Endometrial microvascular endothelial cells (primary cell): Measurements from ENCODE around the gene ITIH3. TPM values are rescaled to one million over a fixed set of nuclear protein-coding genes. Genes with fewer than 3 reads are reported as not detected.

Source experiments
- in situ Hi-C: cut with HindIII; loops from 2 replicates; pipeline ENCODE4 v1.10.0; 2017; ENCODE audit warnings: low sequenced_read_pairs, low pct_unique_long_range_greater_than_20kb; ENCODE audit errors: inconsistent ontology term
- total RNA-seq: library from RNA; depleted of rRNA; stranded (reverse); fragments of >200 nt; gene quantifications from one replicate; pipeline ENCODE4 v1.2.3, GENCODE V29; 2015; ENCODE audit errors: inconsistent ontology term

Gene ITIH3
- total RNA-seq, 1 donor from 2014 or later: not detected

DNA sequence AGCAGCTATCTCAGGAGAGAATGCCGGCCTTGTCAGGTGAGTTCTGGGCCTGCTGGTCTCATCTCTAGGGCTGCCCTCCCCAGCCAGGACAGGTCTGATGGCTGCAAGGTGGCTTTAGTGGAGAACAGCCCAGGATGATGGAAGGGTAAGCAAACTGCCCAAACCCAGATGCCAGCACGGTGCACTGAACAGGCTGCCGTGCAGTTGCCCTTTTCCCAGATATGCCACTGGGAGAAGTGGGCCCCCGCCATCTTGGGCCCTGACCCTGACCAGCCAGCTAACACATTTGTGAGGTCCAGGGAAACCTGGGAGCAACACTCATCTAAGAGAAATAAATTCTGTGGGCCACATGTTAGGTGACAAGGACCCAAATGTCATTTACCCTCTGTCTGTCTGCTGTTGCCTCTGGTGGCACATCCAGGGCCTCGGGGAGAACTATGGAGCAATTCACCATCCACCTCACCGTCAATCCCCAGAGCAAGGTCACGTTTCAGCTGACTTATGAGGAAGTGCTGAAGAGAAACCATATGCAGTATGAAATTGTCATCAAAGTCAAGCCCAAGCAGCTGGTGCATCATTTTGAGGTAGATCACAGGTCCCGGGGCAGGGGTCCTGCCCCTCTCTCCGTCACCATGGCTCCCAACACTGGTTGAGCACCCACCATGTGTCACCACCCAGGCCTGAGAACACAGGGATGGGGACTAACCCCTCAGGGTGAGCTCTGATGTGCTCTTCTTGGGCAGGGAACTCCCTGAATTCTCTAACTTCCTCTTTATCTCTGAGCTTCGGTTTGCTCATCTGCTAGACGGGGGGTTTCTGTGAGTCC, 15.4 kb upstream of the ITIH3 start:
- in situ Hi-C loops: no loop called here

- in situ Hi-C loops: no loop called here
Observed at GRCh38 chr3:52779837-52780585, 14.6 kb upstream of the ITIH3 start.

GRCh38 chr3:52781741-52782140, 12.9 kb upstream of the ITIH3 start:
- in situ Hi-C loops: no loop called here

DNA sequence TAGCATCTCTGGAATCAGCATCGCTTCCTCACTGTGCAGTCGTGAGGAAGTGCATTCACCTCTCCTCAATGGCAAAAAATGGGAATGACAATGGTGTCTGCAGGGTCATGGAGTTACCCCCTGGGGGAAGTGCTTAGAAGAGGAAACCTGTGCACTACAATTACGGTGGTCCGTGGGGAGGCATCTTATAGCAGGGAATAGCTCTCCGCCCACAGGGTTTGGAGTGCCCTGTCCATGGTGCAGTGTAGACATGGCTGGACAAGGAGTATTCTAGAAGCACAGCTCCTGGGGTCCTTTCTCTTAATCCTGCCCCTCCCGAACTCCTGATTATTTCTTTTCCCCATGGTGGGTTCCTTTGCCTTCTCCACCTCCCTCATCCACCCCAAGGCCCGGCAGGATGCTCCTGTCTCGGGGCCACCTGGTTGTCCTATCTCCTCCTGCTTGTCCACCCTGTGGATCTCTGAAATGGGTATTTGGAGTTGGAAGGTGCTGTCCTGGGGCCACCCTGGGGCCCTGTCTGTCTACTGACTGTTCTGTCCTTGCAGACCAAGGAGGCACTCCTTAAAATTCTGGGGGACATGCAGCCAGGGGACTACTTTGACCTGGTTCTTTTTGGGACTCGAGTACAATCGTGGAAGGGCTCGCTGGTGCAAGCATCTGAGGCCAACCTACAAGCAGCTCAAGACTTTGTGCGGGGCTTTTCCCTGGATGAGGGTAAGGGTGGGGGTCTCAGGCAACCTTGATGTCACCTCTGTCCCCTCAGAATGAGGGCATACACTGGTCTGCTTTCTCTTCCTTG, 12.0 kb upstream of the ITIH3 start:
- in situ Hi-C loops: no loop called here

DNA sequence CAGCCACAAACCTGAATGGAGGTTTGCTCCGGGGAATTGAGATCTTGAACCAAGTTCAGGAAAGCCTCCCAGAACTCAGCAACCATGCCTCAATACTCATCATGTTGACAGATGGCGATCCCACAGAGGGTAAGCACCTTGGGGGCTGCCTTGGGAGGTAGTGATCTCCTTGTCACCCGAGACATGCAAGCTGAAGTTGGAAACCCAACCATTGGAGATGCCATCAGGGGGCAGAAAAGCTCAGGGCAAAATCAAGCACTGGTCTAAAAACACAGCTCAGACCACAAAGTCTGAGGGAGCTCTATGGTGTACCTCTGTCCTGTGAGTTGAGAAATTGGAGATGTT, 11.4 kb upstream of the ITIH3 start:
- in situ Hi-C loops: no loop called here

DNA sequence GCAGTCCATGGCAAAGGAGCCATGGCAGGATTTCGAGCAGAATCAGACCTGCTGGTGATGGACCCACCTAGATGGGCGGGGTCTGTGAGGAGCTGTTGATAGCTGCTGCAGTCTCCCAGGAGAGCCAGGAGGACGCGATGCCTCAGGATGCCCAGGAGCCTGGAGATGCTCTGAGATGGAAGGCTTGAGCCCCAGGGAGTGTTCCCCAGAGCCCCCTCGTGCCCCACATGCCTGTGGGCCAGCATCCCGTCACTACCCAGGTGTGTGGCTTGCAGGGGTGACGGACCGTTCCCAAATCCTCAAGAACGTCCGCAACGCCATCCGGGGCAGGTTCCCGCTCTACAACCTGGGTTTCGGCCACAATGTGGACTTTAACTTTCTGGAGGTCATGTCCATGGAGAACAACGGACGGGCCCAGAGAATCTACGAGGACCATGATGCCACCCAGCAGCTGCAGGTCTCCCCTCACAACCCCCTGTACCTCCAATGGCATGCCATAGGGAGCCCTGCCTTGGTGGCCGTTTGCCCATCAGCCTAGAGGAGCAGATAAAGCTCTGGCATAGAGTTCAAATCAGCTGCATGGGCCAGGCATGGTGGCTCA, 10.5 kb upstream of the ITIH3 start:
- in situ Hi-C loops: no loop called here

- in situ Hi-C loops: no loop called here
Observed at GRCh38 chr3:52784931-52785590, 9.5 kb upstream of the ITIH3 start.

GRCh38 chr3:52786330-52787215, 8.0 kb upstream of the ITIH3 start:
- in situ Hi-C loops: no loop called here

DNA sequence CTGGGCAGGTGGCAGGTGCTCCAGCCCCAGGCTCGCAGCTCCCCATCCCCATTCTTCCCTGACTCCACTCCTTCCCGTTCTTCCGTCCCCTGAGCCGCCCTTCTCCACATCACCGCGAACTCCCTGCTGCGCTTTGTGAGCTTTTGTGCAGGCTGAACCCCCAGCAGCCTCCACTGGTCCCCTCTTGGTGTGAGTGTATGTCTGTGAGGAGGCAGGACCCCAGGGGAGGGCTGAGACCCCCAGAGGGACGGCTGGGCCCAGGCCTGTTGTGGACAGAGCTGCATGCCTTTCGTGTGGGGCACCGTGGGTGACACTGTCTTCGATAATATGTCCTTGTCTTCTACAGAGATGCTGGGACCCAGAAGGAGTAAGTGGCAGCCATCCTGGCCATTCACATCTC, 7.3 kb upstream of the ITIH3 start:
- in situ Hi-C loops: no loop called here

GRCh38 chr3:52787672-52788625, 6.6 kb upstream of the ITIH3 start:
- in situ Hi-C loops: no loop called here

GRCh38 chr3:52788890-52789745, 5.5 kb upstream of the ITIH3 start:
- in situ Hi-C loops: no loop called here

DNA sequence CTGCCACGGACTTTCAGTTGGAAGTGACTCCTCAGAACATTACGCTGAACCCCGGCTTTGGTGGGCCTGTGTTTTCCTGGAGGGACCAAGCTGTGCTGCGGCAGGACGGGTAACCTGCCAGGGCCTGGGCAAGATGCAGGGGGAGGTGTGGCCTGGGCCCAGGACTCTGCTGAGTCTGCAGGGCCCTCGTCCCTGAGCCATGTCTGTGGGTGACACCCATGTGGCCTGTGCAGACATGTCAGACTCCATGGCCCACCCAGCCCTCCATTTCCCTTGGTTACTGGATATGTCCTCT, 4.9 kb upstream of the ITIH3 start:
- in situ Hi-C loops: no loop called here

DNA sequence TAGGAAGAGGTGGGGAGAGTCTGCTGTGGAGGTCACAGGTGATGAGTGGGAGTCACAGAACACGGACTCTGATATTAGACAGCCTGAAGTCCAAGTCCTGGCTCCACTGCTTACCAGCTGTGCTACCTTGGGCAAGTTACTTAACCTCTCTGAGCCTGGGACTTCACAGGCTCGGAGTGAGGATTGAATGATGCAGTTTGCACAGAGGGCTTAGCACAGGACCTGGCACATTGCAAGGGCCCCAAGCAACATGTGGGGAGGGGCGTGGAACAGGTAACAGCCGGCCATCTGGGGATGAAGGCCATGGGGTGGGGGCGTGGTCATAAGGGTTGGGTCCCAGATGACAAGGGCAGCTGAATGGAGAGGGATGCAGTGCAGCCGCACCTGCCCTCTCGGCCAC, 4.3 kb upstream of the ITIH3 start:
- in situ Hi-C loops: no loop called here

DNA sequence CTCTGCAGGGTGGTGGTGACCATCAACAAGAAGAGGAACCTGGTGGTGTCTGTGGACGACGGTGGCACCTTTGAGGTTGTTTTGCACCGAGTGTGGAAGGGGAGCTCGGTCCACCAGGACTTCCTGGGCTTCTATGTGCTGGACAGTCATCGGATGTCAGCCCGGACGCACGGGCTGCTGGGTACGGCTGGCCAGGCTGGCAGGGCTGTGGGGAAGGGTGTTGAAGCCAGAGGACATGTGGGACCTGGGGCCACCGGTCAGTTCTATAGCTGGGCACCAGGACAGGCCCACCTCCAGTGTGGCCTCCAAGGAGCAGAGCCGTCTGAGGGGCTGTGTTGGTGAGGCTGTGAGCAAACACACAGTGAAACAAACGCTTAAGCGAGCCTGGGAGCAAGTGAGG, 3.9 kb upstream of the ITIH3 start:
- in situ Hi-C loops: no loop called here

GRCh38 chr3:52791366-52791765, 3.2 kb upstream of the ITIH3 start:
- in situ Hi-C loops: no loop called here

- in situ Hi-C loops: no loop called here
Observed at GRCh38 chr3:52791928-52792327, 2.7 kb upstream of the ITIH3 start.
